Neural progenitor cell (in vitro differentiated cells): Measurements from ENCODE around the gene TXN2. TPM values are rescaled to one million over a fixed set of nuclear protein-coding genes. Genes with fewer than 3 reads are reported as not detected.

Source experiments
- DNase-seq: peaks from one replicate; pipeline ENCODE4 v3.0.0-alpha.2; 2016; ENCODE audit warnings: low spot score
- H2AFZ ChIP-seq: fragments of 200-600 bp; sonication (generic); replicated peaks from 2 replicates; pipeline ENCODE4 v1.6.1; 2016; ENCODE audit warnings: antibody characterized with exemption
- H3F3A ChIP-seq: fragments of 200-600 bp; sonication (generic); 2 replicates; pipeline ENCODE4 v1.6.1; 2016; ENCODE audit warnings: antibody characterized with exemption, low read depth
- H3K27ac ChIP-seq: fragments of 200-600 bp; sonication (generic); 2 replicates; pipeline ENCODE4 v1.5.1; 2016; ENCODE audit warnings: mild to moderate bottlenecking
- H3K27me3 ChIP-seq: fragments of 200-600 bp; sonication (generic); 2 replicates; pipeline ENCODE4 v1.6.1; 2016; ENCODE audit warnings: mild to moderate bottlenecking, moderate library complexity
- H3K36me3 ChIP-seq: fragments of 200-600 bp; sonication (generic); 2 replicates; pipeline ENCODE4 v1.5.1; 2016
- H3K4me1 ChIP-seq: fragments of 200-600 bp; sonication (generic); 2 replicates; pipeline ENCODE4 v1.6.1; 2016; ENCODE audit warnings: mixed run types
- H3K4me2 ChIP-seq: fragments of 200-600 bp; sonication (generic); 2 replicates; pipeline ENCODE4 v1.6.1; 2016
- H3K4me3 ChIP-seq: fragments of 200-600 bp; sonication (generic); 2 replicates; pipeline ENCODE4 v1.5.1; 2016
- H3K79me2 ChIP-seq: fragments of 200-600 bp; sonication (generic); 2 replicates; pipeline ENCODE4 v1.6.1; 2016; ENCODE audit warnings: low read depth
- H3K9ac ChIP-seq: fragments of 200-600 bp; sonication (generic); 2 replicates; pipeline ENCODE4 v1.6.1; 2016
- H3K9me3 ChIP-seq: fragments of 200-600 bp; sonication (generic); 2 replicates; pipeline ENCODE4 v1.5.1; 2016; ENCODE audit warnings: low read depth
- H4K20me1 ChIP-seq: fragments of 200-600 bp; sonication (generic); 2 replicates; pipeline ENCODE4 v1.6.1; 2016; ENCODE audit warnings: low read depth
- H3K27ac Mint-ChIP-seq: 3 replicates; pipeline ENCODE4 v1.8.0; 2021; ENCODE audit warnings: mixed read lengths
- H3K27me3 Mint-ChIP-seq: 2 replicates; pipeline ENCODE4 v1.8.0; 2022; ENCODE audit warnings: low read depth, mild to moderate bottlenecking, inconsistent platforms, moderate library complexity, mixed read lengths; ENCODE audit not compliant: insufficient read depth
- H3K36me3 Mint-ChIP-seq: 3 replicates; pipeline ENCODE4 v1.8.0; 2021; ENCODE audit warnings: mixed read lengths
- H3K4me1 Mint-ChIP-seq: 3 replicates; pipeline ENCODE4 v1.8.0; 2021; ENCODE audit warnings: mixed read lengths
- H3K4me3 Mint-ChIP-seq: 3 replicates; pipeline ENCODE4 v1.8.0; 2021; ENCODE audit warnings: mild to moderate bottlenecking, moderate library complexity, mixed read lengths
- H3K9me3 Mint-ChIP-seq: 3 replicates; pipeline ENCODE4 v1.8.0; 2020; ENCODE audit warnings: mixed read lengths
- CTCF ChIP-seq: fragments of 200-600 bp; sonication (generic); IDR thresholded peaks from 2 replicates; pipeline ENCODE4 v1.5.1; 2017; ENCODE audit warnings: antibody characterized with exemption, mild to moderate bottlenecking
- EZH2 ChIP-seq: fragments of 200-600 bp; sonication (generic); IDR thresholded peaks from 2 replicates; pipeline ENCODE4 v1.6.1; 2017; ENCODE audit warnings: antibody characterized with exemption, mild to moderate bottlenecking, moderate library complexity
- EZH2phosphoT487 ChIP-seq: fragments of 200-600 bp; sonication (generic); IDR thresholded peaks from 2 replicates; pipeline ENCODE4 v1.6.1; 2017; ENCODE audit warnings: antibody characterized with exemption
- total RNA-seq: library from RNA; depleted of rRNA; stranded (reverse); fragments of >200 nt; gene quantifications from 2 replicates; pipeline ENCODE4 v1.2.3, GENCODE V29; 2015; ENCODE audit warnings: low replicate concordance

The TXN2 gene
- total RNA-seq, 1 donor from 2014 or later: 19.8 TPM

- no peaks in the 10 kb centered on the region for H3K36me3 Mint-ChIP-seq
- no peak overlapping the region for H2AFZ ChIP-seq
- no peak overlapping the region for H3K4me3 ChIP-seq
- H3K9ac ChIP-seq: no peak overlapping the region
- no peaks in the 10 kb centered on the region for H3K36me3 ChIP-seq
- no peaks in the 10 kb centered on the region for H3K4me1 ChIP-seq
- H3K4me2 ChIP-seq: no peak overlapping the region
- H3K4me1 Mint-ChIP-seq: peaks cover 3% of the 10 kb centered on the region
- TF ChIP-seq EZH2phosphoT487 (no peak), EZH2 (no peak), CTCF (no peak)
- no peaks in the 10 kb centered on the region for H3K9me3 Mint-ChIP-seq
- DNase-seq: no peak
- peak overlapping the region; percentile 79 for H3K27ac Mint-ChIP-seq
- no peaks in the 10 kb centered on the region for H3K27me3 ChIP-seq
- no peaks in the 10 kb centered on the region for H3F3A ChIP-seq
- no peaks in the 10 kb centered on the region for H3K9me3 ChIP-seq
- H3K27ac ChIP-seq: no peak overlapping the region
- H3K4me3 Mint-ChIP-seq: no peak overlapping the region
- peaks cover 2% of the 10 kb centered on the region for H3K27me3 Mint-ChIP-seq
- H3K79me2 ChIP-seq: no peaks in the 10 kb centered on the region
- H4K20me1 ChIP-seq: no peaks in the 10 kb centered on the region
These were observed 14.2 kb downstream of the TXN2 start for GRCh38 chr22:36467042-36467810.

- H3K27ac ChIP-seq: no peak overlapping the region
- no peak overlapping the region for H3K27ac Mint-ChIP-seq
- H3K9ac ChIP-seq: no peak overlapping the region
These were observed 15.2 kb downstream of the TXN2 start for GRCh38 chr22:36466258-36466657.

GRCh38 chr22:36465232-36466021, 16.0 kb downstream of the TXN2 start:
- peaks cover 10% of the 10 kb centered on the region for H3K4me1 Mint-ChIP-seq
- no peaks in the 10 kb centered on the region for H3K27me3 Mint-ChIP-seq
- no peak for TF ChIP-seq EZH2
- TF ChIP-seq EZH2phosphoT487: no peak
- TF ChIP-seq CTCF: no peak
- no peaks in the 10 kb centered on the region for H3F3A ChIP-seq
- H3K9me3 ChIP-seq: no peaks in the 10 kb centered on the region
- H3K36me3 Mint-ChIP-seq: no peaks in the 10 kb centered on the region
- no peak overlapping the region for H3K27ac Mint-ChIP-seq
- no peak overlapping the region for H2AFZ ChIP-seq
- H3K27ac ChIP-seq: no peak overlapping the region
- H3K9ac ChIP-seq: no peak overlapping the region
- no peak overlapping the region for H3K4me3 ChIP-seq
- H4K20me1 ChIP-seq: no peaks in the 10 kb centered on the region
- no peaks in the 10 kb centered on the region for H3K4me1 ChIP-seq
- H3K27me3 ChIP-seq: no peaks in the 10 kb centered on the region
- no peak overlapping the region for H3K4me3 Mint-ChIP-seq
- H3K36me3 ChIP-seq: no peaks in the 10 kb centered on the region
- DNase-seq: no peak
- H3K9me3 Mint-ChIP-seq: no peaks in the 10 kb centered on the region
- H3K4me2 ChIP-seq: no peak overlapping the region
- H3K79me2 ChIP-seq: no peaks in the 10 kb centered on the region

More at GRCh38 chr22:36466258-36466657, 15.2 kb downstream of the TXN2 start:
- Histone ChIP-seq H3K4me1 (no peaks in the 10 kb centered on the region), H2AFZ (no peak overlapping the region), H3K36me3 (no peaks in the 10 kb centered on the region), H3F3A (no peaks in the 10 kb centered on the region), H3K9me3 (no peaks in the 10 kb centered on the region), H3K79me2 (no peaks in the 10 kb centered on the region), H4K20me1 (no peaks in the 10 kb centered on the region), H3K4me2 (no peak overlapping the region), H3K27me3 (no peaks in the 10 kb centered on the region), H3K4me3 (no peak overlapping the region)
- H3K4me3 Mint-ChIP-seq: no peak overlapping the region
- DNase-seq: no peak
- no peaks in the 10 kb centered on the region for H3K36me3 Mint-ChIP-seq
- peaks cover 2% of the 10 kb centered on the region for H3K27me3 Mint-ChIP-seq
- peaks cover 7% of the 10 kb centered on the region for H3K4me1 Mint-ChIP-seq
- no peaks in the 10 kb centered on the region for H3K9me3 Mint-ChIP-seq
- TF ChIP-seq CTCF: no peak
- TF ChIP-seq EZH2: no peak
- TF ChIP-seq EZH2phosphoT487: no peak
